CD4-positive, alpha-beta T cell treated with Interleukin-2 at 100 ng/mL for 4 hours (primary cell): Measurements from ENCODE around the gene MBLAC2.

Experiments
- DNase-seq: peaks from one replicate; pipeline ENCODE4 v3.0.0-alpha.2; 2020; ENCODE audit warnings: low spot score

Gene MBLAC2

GRCh38 chr5:90474235-90475107 is at the start of gene MBLAC2, which contains the start of gene POLR3G:
Gene MBLAC2 (minus strand): TSS chr5:90474771. CDS start chr5:90474292, 479 bp downstream.
Gene POLR3G (plus strand): TSS chr5:90474864. CDS start chr5:90485568, 10,704 bp downstream.
- peak; percentile 96 for DNase-seq

GRCh38 chr5:90519081-90519480 is 44.5 kb upstream of the MBLAC2 start:
- no peak for DNase-seq

GRCh38 chr5:90518661-90519060 is 44.1 kb upstream of the MBLAC2 start:
- DNase-seq = no peak

GRCh38 chr5:90514520-90514919 is 39.9 kb upstream of the MBLAC2 start:
- DNase-seq = no peak

GRCh38 chr5:90510438-90510837 is 35.9 kb upstream of the MBLAC2 start:
- DNase-seq = no peak

GRCh38 chr5:90506221-90506620 is 31.6 kb upstream of the MBLAC2 start:
- DNase-seq = no peak

GRCh38 chr5:90504743-90505142 is 30.2 kb upstream of the MBLAC2 start:
- DNase-seq = no peak

- DNase-seq = no peak
These were observed 29.0 kb upstream of the MBLAC2 start for GRCh38 chr5:90503596-90503995.

GRCh38 chr5:90495146-90495545 is 20.6 kb upstream of the MBLAC2 start:
- no peak for DNase-seq

GRCh38 chr5:90494043-90494442 is 19.5 kb upstream of the MBLAC2 start:
- no peak for DNase-seq

- no peak for DNase-seq
These were observed 14.2 kb upstream of the MBLAC2 start for GRCh38 chr5:90488791-90489190.

- DNase-seq = no peak
These were observed 10.0 kb upstream of the MBLAC2 start for GRCh38 chr5:90484540-90484939.

- no peak for DNase-seq
These were observed 8.6 kb upstream of the MBLAC2 start for GRCh38 chr5:90483206-90483605.

- no peak for DNase-seq
These were observed 6.1 kb upstream of the MBLAC2 start for GRCh38 chr5:90480699-90481098.

GRCh38 chr5:90479611-90480385 is 5.2 kb upstream of the MBLAC2 start:
- no peak for DNase-seq

- no peak for DNase-seq
These were observed 3.1 kb upstream of the MBLAC2 start for GRCh38 chr5:90477621-90478215.

- DNase-seq = no peak
These were observed 2.5 kb upstream of the MBLAC2 start for GRCh38 chr5:90477073-90477472.

- DNase-seq = no peak
These were observed 1.8 kb upstream of the MBLAC2 start for GRCh38 chr5:90476391-90476790.

GRCh38 chr5:90475436-90475980 is 937 bp upstream of the MBLAC2 start:
- no peak for DNase-seq

- DNase-seq = peak; percentile 10
These were observed 956 bp downstream of the MBLAC2 start for GRCh38 chr5:90473396-90474234.

- no peak for DNase-seq
These were observed 1.7 kb downstream of the MBLAC2 start for GRCh38 chr5:90472783-90473395.
